Cardiac fibroblast (primary cell): ENCODE data around the gene ACTMAP.

Experiments
- DNase-seq, 2 donors: peaks; one replicate each; pipeline versions ENCODE4 v3.0.0 to v3.0.0-alpha.2; 2010; ENCODE audit warnings: low read depth in 2 of 2
- H3K4me3 ChIP-seq, 2 donors: replicated peaks in 1 of 2; 1 replicate in 1 of 2; 2 replicates in 1 of 2; pipeline ENCODE4 v1.5.1; 2011; ENCODE audit warnings: low read depth in 2 of 2, low read length in 2 of 2, mild to moderate bottlenecking in 2 of 2, moderate library complexity in 1 of 2
- TF ChIP-seq, protein P1 (sequence below): IDR thresholded peaks from one replicate; pipeline ENCODE4 v1.5.1; 2011; ENCODE audit warnings: low read depth, mild to moderate bottlenecking, low read length, inconsistent platforms

The ACTMAP gene

DNA sequence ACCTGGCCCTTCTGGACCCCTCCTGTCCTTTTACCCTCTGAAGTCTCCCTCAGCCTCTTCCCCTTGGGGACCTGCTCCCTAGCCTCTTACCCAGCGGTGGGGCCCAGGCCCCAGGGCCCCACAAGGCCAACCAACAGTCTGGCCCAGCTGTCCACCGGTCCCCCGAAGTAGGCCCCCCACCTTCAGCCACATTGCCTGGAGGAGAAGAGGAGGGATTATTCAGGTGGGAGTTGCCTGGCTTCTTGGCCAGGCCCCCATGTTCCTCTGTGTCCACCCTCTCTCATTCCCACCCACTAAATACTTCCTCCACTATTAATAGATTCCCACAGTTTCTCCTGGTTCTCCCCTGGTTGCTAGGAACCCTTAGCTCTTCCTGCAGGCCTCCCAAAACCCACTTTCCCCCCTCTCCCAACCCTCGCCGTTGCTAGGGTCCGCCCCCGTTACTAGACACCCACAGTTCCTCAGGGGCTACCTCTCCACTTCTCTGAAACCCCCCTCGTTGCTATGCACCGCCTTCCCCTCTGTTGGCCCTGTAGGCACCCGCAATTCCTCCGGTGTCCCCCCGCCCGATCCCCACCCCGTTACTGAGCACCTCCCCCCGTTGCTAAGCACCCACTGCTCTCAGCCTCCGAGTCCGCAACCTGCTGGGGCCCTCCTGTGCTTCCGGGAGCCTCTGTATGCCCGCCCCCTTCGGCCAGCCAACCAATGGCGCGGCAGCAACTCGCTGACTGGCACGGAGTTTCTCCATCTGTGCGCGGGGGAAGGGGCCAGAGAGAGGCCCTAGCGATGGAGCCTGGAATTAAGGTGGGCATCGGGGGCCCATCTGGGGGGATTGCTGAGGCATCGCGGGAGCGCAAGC lies 35.6 kb downstream of the ACTMAP start:
- peak overlapping the region; percentile 47 to 92 for H3K4me3 ChIP-seq
- TF ChIP-seq, protein P1, sequence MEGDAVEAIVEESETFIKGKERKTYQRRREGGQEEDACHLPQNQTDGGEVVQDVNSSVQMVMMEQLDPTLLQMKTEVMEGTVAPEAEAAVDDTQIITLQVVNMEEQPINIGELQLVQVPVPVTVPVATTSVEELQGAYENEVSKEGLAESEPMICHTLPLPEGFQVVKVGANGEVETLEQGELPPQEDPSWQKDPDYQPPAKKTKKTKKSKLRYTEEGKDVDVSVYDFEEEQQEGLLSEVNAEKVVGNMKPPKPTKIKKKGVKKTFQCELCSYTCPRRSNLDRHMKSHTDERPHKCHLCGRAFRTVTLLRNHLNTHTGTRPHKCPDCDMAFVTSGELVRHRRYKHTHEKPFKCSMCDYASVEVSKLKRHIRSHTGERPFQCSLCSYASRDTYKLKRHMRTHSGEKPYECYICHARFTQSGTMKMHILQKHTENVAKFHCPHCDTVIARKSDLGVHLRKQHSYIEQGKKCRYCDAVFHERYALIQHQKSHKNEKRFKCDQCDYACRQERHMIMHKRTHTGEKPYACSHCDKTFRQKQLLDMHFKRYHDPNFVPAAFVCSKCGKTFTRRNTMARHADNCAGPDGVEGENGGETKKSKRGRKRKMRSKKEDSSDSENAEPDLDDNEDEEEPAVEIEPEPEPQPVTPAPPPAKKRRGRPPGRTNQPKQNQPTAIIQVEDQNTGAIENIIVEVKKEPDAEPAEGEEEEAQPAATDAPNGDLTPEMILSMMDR, result no peak
- DNase-seq, result peak; percentile 91 to 97

DNA sequence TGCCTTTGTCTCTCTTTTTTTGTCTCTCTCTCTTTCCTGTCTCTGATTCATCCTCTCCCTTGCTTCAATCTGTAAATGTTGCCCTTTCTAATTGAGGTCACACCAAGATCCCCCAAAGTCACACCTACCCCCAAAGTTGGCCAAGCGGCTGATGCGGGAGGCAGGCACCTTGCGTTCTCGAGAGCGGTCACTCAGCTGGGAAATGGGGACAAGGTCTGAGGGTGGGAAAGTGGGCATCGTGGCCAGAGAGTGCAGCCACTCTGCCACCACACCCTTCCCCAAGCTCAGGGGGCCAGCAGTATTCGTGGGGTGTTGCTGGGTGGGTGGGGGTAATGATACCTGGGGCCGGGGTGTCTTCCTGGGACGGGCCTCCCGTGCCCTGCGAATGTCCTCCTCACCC lies 36.3 kb downstream of the ACTMAP start:
- H3K4me3 ChIP-seq, result peak overlapping the region in 1 of 2 donors; percentile 47
- DNase-seq, result no peak
- TF ChIP-seq, protein P1, result no peak

DNA sequence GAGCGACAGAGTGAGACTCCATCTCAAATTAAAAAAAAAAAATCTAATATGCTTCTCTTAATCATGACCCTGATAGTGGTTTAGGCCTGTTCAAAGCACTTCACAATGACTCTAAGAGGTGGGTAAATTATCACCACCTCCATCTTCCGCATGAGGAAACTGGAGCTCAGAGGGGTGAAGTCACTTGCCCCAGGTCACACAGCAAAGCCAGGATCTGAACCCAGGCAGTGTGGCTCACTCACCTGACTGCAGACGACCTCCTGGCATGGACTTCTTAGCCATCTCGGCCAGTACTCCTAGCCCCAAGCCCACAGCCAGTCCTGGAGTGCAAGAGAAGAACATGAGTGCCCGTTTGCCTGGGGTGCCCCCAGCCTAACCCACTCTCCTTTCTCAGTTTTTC lies 40.5 kb downstream of the ACTMAP start:
- DNase-seq, result no peak
- H3K4me3 ChIP-seq, result no peak overlapping the region
- TF ChIP-seq, protein P1, result no peak

DNA sequence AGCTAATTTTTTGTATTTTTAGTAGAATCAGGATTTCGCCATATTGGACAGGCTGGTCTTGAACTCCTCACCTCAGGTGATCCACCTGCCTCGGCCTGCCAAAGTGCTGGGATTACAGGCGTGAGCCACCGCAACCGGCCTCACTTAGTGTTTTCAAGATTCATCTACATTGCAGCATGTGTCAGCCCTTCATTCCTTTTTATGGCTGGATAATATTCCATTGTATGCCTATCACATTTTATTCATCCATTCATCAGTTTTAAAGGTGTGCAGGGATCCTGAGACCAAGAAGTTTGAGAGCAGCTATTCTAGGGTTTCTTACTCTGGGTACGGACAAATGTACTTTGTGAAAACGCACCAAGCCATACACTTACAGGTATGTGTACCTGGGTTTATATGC lies 42.7 kb downstream of the ACTMAP start:
- TF ChIP-seq, protein P1, result no peak
- no peak for DNase-seq
- no peak overlapping the region for H3K4me3 ChIP-seq

DNA sequence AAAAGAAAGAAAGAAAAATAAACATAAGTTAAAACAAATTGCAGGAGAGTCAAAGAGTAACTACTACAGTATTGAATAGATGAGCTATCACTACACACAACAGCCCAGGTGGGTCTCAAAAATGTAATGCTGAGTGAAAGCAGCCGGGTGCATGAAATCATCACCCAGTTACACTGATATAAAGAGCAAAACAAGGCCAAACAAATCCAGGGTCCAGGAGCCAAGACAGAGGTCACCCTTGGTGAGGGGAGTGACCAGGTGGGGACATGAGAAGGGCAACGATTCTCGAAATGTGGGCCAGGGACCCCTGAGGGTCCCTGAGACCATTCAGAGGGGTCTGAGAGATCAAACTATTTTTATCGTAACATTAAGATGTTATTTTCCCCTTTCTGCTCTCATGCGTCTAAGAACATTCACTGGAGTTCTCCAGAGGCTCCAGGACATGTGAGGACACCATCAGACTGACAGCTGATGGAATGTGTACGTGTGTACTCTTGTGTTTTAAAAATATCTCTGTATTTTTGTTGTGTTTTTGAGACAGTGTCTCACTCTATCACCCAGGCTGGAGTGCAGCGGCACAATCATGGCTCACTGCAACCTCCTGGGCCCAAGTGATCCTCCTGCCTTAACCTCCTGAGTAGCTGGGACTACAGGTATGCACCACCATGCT lies 44.2 kb downstream of the ACTMAP start:
- TF ChIP-seq, protein P1, result no peak
- no peak for DNase-seq
- H3K4me3 ChIP-seq, result no peak overlapping the region

DNA sequence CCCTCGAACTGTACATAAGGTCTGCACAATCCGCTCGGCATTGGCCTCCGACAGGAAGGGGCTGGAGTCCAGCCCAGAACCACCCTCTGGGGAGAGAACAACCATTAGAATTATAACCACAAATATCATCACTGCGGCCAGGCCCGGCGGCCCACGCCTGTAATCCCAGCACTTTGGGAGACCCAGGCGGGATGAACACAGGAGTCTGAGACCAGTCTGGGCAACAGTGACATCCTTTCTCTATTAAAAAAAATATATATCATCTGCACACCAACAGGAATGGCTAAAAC lies 45.0 kb downstream of the ACTMAP start:
- no peak overlapping the region for H3K4me3 ChIP-seq
- TF ChIP-seq, protein P1, result no peak
- peak in 1 of 2 donors; percentile 60 for DNase-seq
